Measurements from ENCODE around the gene STARD9. TPM values are rescaled to one million over a fixed set of nuclear protein-coding genes. Genes with fewer than 3 reads are reported as not detected.

The STARD9 gene
- total and polyA plus RNA-seq, 9 of the 15 experiments (the other 6 are each of a cell fraction or from before 2014, with no cell fraction given), result 0.45 to 6.0 (median 3.6) TPM

DNA sequence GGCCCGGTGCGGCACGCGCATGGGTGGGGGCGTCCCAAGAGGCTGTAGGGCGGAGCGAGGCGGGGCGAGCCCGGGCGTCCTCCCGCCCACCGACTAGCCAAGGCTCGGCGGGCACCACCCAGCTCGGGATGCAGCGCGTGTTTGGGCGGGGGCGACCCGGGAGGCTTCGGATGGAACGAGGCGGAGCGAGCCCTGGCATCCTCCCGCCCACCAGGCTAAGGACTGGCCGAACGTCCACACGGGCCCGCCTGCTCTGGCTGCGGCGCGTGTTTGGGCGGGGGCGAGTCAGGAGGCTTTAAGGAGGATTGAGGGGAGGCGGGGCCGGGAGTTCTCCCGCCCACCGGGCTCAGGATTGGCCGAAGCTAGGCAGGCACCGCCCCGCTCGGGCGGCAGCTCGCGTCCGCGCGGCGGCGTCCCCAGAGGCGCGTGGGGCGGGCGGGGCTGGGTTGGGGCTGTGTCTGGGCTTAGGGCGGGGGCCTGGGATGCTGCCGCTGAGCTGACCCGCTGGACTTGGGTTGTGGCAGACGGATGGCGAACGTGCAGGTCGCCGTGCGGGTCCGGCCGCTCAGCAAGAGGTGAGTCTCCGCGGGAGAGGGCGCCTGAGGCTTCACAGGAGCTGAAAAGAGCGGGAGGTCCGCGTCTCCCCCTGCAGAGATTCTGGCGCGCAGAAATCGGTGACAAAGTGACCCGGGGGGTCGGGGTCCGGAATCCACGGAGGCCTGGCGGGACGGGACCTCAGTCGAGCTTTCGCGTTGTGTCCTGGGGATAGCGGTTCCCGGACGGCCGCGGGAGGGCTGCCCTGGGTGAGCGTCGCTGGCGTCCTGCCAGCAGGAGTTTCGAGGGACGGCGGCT is at the start of gene STARD9 (continued):
- TF ChIP-seq RREB1 (CRISPR knock-in tag; IDR thresholded peaks at IDR 0.05) (0 out of 2 replicates have a peak, but pooled peaks have one; percentile 45), HDAC1 (IDR thresholded peaks at IDR 0.05) (peak in 1 of 2 experiments; percentile 38; a peak in 2 of 4 replicates), FOXK1 (CRISPR knock-in tag; IDR thresholded peaks at IDR 0.05; ENCODE audit: borderline replicate concordance) (no peak), SOX6 (IDR thresholded peaks at IDR 0.05) (peak; percentile 10; the same call in 1 of the 2 replicates), SRSF1 (IDR thresholded peaks at IDR 0.05; ENCODE audit: low read depth, low read length) (no peak), POLR3G (IDR thresholded peaks at IDR 0.05; ENCODE audit: extremely low read depth, insufficient read length, insufficient replicate concordance) (no peak), PYGO2 (tag; IDR thresholded peaks at IDR 0.05) (no peak)
- TF ChIP-seq, protein P1, sequence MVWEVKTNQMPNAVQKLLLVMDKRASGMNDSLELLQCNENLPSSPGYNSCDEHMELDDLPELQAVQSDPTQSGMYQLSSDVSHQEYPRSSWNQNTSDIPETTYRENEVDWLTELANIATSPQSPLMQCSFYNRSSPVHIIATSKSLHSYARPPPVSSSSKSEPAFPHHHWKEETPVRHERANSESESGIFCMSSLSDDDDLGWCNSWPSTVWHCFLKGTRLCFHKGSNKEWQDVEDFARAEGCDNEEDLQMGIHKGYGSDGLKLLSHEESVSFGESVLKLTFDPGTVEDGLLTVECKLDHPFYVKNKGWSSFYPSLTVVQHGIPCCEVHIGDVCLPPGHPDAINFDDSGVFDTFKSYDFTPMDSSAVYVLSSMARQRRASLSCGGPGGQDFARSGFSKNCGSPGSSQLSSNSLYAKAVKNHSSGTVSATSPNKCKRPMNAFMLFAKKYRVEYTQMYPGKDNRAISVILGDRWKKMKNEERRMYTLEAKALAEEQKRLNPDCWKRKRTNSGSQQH (CRISPR knock-in tag; IDR thresholded peaks at IDR 0.05), result no peak
- TF ChIP-seq, protein P2, sequence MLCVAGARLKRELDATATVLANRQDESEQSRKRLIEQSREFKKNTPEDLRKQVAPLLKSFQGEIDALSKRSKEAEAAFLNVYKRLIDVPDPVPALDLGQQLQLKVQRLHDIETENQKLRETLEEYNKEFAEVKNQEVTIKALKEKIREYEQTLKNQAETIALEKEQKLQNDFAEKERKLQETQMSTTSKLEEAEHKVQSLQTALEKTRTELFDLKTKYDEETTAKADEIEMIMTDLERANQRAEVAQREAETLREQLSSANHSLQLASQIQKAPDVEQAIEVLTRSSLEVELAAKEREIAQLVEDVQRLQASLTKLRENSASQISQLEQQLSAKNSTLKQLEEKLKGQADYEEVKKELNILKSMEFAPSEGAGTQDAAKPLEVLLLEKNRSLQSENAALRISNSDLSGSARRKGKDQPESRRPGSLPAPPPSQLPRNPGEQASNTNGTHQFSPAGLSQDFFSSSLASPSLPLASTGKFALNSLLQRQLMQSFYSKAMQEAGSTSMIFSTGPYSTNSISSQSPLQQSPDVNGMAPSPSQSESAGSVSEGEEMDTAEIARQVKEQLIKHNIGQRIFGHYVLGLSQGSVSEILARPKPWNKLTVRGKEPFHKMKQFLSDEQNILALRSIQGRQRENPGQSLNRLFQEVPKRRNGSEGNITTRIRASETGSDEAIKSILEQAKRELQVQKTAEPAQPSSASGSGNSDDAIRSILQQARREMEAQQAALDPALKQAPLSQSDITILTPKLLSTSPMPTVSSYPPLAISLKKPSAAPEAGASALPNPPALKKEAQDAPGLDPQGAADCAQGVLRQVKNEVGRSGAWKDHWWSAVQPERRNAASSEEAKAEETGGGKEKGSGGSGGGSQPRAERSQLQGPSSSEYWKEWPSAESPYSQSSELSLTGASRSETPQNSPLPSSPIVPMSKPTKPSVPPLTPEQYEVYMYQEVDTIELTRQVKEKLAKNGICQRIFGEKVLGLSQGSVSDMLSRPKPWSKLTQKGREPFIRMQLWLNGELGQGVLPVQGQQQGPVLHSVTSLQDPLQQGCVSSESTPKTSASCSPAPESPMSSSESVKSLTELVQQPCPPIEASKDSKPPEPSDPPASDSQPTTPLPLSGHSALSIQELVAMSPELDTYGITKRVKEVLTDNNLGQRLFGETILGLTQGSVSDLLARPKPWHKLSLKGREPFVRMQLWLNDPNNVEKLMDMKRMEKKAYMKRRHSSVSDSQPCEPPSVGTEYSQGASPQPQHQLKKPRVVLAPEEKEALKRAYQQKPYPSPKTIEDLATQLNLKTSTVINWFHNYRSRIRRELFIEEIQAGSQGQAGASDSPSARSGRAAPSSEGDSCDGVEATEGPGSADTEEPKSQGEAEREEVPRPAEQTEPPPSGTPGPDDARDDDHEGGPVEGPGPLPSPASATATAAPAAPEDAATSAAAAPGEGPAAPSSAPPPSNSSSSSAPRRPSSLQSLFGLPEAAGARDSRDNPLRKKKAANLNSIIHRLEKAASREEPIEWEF (CRISPR knock-in tag; IDR thresholded peaks at IDR 0.05), result no peak
- TF ChIP-seq, protein P3, sequence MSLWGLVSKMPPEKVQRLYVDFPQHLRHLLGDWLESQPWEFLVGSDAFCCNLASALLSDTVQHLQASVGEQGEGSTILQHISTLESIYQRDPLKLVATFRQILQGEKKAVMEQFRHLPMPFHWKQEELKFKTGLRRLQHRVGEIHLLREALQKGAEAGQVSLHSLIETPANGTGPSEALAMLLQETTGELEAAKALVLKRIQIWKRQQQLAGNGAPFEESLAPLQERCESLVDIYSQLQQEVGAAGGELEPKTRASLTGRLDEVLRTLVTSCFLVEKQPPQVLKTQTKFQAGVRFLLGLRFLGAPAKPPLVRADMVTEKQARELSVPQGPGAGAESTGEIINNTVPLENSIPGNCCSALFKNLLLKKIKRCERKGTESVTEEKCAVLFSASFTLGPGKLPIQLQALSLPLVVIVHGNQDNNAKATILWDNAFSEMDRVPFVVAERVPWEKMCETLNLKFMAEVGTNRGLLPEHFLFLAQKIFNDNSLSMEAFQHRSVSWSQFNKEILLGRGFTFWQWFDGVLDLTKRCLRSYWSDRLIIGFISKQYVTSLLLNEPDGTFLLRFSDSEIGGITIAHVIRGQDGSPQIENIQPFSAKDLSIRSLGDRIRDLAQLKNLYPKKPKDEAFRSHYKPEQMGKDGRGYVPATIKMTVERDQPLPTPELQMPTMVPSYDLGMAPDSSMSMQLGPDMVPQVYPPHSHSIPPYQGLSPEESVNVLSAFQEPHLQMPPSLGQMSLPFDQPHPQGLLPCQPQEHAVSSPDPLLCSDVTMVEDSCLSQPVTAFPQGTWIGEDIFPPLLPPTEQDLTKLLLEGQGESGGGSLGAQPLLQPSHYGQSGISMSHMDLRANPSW (CRISPR knock-in tag; IDR thresholded peaks at IDR 0.05), result no peak
